HEK293T (cell line): ENCODE data around the gene ADGRG1.

Source experiments
- CTCF ChIA-PET: fragments of 350-600 bp; formaldehyde crosslinking; extraction: SDS; loops from one replicate; lab custom pipeline; 2021; ENCODE audit warnings: antibody characterized with exemption, inconsistent platforms; lab: Yijun Ruan, JAX
- POLR2A ChIA-PET: fragments of 350-600 bp; formaldehyde crosslinking; extraction: SDS; loops from one replicate; lab custom pipeline; 2020; ENCODE audit warnings: antibody characterized with exemption, inconsistent platforms; lab: Yijun Ruan, JAX
- DNase-seq: peaks from one replicate; pipeline ENCODE4 v3.0.0; 2012; ENCODE audit warnings: mixed read lengths; ENCODE audit errors: extremely low spot score
- ARNT ChIP-seq: fragments of 450-650 bp; IDR thresholded peaks from 2 replicates; pipeline ENCODE4 v1.6.1; 2017; ENCODE audit warnings: mild to moderate bottlenecking
- BHLHE40 ChIP-seq: fragments of 450-650 bp; IDR thresholded peaks from 2 replicates; pipeline ENCODE4 v1.6.1; 2016; ENCODE audit warnings: mild to moderate bottlenecking, moderate library complexity, borderline replicate concordance
- CTBP1 ChIP-seq: fragments of 450-650 bp; IDR thresholded peaks from 2 replicates; pipeline ENCODE4 v1.6.1; 2016; ENCODE audit warnings: borderline replicate concordance
- ELF4 ChIP-seq: fragments of 450-650 bp; IDR thresholded peaks from 2 replicates; pipeline ENCODE4 v1.6.1; 2017; ENCODE audit warnings: antibody characterized with exemption
- FOXA1 ChIP-seq: fragments of 450-650 bp; IDR thresholded peaks from 2 replicates; pipeline ENCODE4 v1.6.1; 2016; ENCODE audit warnings: mild to moderate bottlenecking
- FOXK2 ChIP-seq: fragments of 450-650 bp; IDR thresholded peaks from 2 replicates; pipeline ENCODE4 v1.6.1; 2016; ENCODE audit warnings: mild to moderate bottlenecking
- FOXM1 ChIP-seq: fragments of 450-650 bp; IDR thresholded peaks from 2 replicates; pipeline ENCODE4 v1.6.1; 2017; ENCODE audit warnings: mild to moderate bottlenecking, borderline replicate concordance
- HDGF ChIP-seq: fragments of 450-650 bp; IDR thresholded peaks from 2 replicates; pipeline ENCODE4 v1.6.1; 2017; ENCODE audit warnings: antibody characterized with exemption, borderline replicate concordance
- L3MBTL2 ChIP-seq: fragments of 450-650 bp; conservative IDR thresholded peaks from 2 replicates; pipeline ENCODE4 v1.6.1; 2016; ENCODE audit warnings: mild to moderate bottlenecking
- LEF1 ChIP-seq: fragments of 450-650 bp; IDR thresholded peaks from 2 replicates; pipeline ENCODE4 v1.6.1; 2017; ENCODE audit warnings: mild to moderate bottlenecking, borderline replicate concordance
- NFRKB ChIP-seq: fragments of 450-650 bp; IDR thresholded peaks from 2 replicates; pipeline ENCODE4 v1.6.1; 2016; ENCODE audit warnings: mild to moderate bottlenecking, moderate library complexity
- SP1 ChIP-seq: fragments of 450-650 bp; IDR thresholded peaks from 2 replicates; pipeline ENCODE4 v1.6.1; 2017
- SUZ12 ChIP-seq: fragments of 450-650 bp; IDR thresholded peaks from 2 replicates; pipeline ENCODE4 v1.6.1; 2016; ENCODE audit warnings: mild to moderate bottlenecking
- TARDBP ChIP-seq: fragments of 450-650 bp; IDR thresholded peaks from 2 replicates; pipeline ENCODE4 v1.6.1; 2016
- ZNF384 ChIP-seq: fragments of 450-650 bp; IDR thresholded peaks from 2 replicates; pipeline ENCODE4 v1.6.1; 2016
- TF ChIP-seq, protein P1 (sequence below): fragments of 450-650 bp; IDR thresholded peaks from 2 replicates; pipeline ENCODE4 v1.6.1; 2016

Gene ADGRG1

DNA sequence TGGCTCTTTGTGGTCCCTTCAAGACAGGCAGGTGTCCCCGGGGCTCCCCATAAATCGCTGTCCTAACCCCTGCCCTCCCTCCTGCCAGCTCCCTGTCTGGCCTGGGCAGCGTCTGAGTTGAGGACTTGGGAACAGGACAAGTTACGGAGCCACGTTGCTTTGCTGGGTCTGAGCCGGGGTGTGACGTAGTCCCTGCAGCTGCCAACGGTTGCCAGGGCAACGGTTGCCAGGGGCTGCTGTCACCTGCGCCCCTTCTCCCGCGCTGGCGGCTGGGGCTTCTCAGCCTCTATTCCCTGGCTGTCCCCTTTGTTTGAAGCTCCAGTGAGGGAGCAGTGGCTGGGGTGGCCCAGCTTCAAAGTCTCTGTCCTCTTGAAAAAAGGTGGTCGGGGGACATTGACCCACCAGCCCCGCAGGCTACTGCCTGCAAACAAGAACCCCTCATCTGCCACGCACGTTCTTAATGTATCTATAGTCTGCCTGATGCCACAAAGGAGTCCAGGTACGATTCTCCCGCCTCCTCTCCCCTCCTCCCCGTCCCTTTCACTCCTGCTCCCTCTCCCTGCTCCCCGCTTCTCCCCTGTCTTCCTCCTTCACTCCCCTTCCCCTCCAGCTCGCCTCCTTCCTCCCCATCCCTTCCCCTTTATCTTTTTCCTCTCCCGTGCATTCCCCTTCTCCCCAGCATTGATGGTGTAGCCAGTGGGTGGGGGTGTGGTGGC is 10.9 kb downstream of the ADGRG1 start:
- ChIA-PET POLR2A (no interaction called here), CTCF (interaction anchor here (0.7 to 1.4 kb wide), 2 partner anchors 16 to 64 kb away, joined by 3 read pairs; no protein-coding TSS in a partner anchor)
- DNase-seq, result no peak
- TF ChIP-seq L3MBTL2 (no peak), NFRKB (no peak), FOXK2 (no peak), ARNT (no peak), TARDBP (no peak), CTBP1 (no peak), ELF4 (no peak), SUZ12 (no peak), BHLHE40 (no peak), HDGF (no peak), ZNF384 (no peak), LEF1 (no peak), FOXM1 (no peak), FOXA1 (no peak), SP1 (no peak)
- TF ChIP-seq, protein P1, sequence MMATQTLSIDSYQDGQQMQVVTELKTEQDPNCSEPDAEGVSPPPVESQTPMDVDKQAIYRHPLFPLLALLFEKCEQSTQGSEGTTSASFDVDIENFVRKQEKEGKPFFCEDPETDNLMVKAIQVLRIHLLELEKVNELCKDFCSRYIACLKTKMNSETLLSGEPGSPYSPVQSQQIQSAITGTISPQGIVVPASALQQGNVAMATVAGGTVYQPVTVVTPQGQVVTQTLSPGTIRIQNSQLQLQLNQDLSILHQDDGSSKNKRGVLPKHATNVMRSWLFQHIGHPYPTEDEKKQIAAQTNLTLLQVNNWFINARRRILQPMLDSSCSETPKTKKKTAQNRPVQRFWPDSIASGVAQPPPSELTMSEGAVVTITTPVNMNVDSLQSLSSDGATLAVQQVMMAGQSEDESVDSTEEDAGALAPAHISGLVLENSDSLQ, result no peak

DNA sequence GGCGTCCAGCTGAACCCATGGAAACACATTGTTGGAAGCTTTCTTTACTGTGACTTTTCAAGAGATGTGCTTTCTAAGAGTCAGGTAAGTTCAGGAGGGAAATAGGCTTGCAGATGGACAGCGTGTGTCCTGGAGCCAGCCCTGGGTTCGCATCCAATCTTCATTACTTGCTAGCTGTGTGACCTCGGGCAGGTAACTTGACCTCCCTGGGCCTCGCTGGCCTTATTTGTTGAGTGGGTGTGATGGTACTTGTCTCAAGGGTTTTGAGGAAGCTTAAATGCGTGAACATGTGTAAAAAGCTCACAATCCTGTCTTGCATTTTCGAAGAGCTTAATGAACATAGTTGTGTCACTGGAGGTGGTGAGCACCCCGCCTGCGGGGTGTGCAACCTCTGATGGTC is 11.8 kb downstream of the ADGRG1 start:
- CTCF ChIA-PET, result interaction anchor here (0.6 kb wide), 1 partner anchor 114 kb away, joined by 3 read pairs; no protein-coding TSS in a partner anchor

DNA sequence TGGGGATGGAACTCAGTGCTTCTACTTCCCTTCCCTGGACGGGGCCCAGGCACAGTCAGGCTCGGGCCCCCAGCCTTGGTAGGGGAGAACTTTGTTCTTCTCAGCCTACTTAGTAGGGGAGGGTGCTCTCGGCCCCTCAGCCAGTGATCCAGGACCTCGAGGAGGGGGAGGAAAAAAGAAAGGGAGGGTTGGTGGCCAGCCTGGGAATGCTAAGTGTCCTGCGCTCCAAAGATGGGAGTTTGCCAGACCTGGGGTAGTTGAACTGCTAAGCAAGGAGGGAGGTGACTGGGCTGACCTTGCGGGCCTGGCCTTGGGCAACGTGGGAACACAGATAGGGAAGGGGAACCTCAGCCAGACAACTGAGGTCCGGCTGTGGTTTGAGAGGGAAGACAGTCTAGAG is 12.2 kb downstream of the ADGRG1 start:
- no peak for DNase-seq
- no peak for TF ChIP-seq SUZ12
- TF ChIP-seq SP1, result no peak
- TF ChIP-seq ARNT, result no peak
- no peak for TF ChIP-seq FOXA1
- no peak for TF ChIP-seq BHLHE40
- TF ChIP-seq CTBP1, result no peak
- no peak for TF ChIP-seq ELF4
- TF ChIP-seq, protein P1, result no peak
- TF ChIP-seq FOXK2, result no peak
- TF ChIP-seq TARDBP, result no peak
- TF ChIP-seq L3MBTL2, result no peak
- TF ChIP-seq LEF1, result no peak
- no peak for TF ChIP-seq ZNF384
- TF ChIP-seq FOXM1, result no peak
- TF ChIP-seq HDGF, result no peak
- no peak for TF ChIP-seq NFRKB
- ChIA-PET CTCF (no interaction called here), POLR2A (interaction anchor here (0.7 kb wide), 1 partner anchor 95 kb away, joined by 3 read pairs; no protein-coding TSS in a partner anchor)

More for the DNA sequence above, 11.8 kb downstream of the ADGRG1 start:
- POLR2A ChIA-PET, result interaction anchor here (0.7 kb wide), 1 partner anchor 95 kb away, joined by 3 read pairs; no protein-coding TSS in a partner anchor
- TF ChIP-seq CTBP1, result no peak
- no peak for TF ChIP-seq ELF4
- TF ChIP-seq HDGF, result no peak
- TF ChIP-seq, protein P1, result no peak
- TF ChIP-seq NFRKB, result no peak
- DNase-seq, result no peak

DNA sequence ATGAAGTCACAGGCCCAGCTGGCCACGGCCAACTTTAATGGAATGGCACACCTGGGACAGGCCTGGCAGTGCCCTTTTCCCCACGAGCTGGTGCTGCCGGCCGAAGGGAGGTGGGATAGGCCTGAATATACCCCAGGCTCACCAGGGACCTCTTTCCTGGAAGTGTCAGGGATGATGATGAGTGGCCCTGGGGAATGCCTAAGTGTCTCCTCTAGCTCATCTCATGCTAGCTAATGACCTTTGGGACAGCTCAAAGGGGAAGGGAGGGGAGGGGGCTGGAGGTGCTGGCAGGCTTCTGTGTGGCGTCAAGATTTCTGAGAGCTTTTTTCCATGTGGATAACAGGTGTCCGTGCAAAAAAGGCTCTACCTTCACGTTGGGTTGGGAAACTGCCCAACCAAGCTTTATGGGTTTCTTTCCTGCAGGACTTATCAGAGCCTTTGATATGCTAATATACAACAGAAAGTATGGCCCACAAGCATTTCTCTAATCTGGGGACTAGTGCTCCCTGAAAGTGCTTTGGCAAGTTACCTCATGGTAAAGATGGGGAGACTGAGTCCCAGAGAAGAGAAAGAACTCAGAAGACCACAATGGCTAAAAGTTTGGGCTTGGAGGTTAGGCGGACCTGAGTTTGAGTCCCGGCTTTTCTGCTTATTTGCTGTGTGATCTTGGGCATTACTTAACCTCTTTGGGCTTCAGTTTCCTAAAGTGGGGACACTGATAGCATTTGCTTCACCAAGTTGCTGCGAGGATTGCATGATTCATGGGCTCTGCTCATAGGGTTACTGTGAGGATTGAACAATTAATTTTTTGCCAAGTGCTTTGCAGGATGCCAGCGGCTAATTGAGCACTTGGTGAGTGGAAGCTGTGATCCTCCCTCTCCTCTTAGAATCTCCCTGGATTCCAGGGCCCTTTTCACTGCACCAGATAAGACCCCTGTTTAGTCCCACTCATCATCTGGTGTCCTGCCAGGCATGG is 14.0 kb downstream of the ADGRG1 start:
- CTCF ChIA-PET, result interaction anchor here (1.1 kb wide), 1 partner anchor 66 kb away, joined by 3 read pairs; no protein-coding TSS in a partner anchor
- POLR2A ChIA-PET, result interaction anchor here (1.0 to 1.2 kb wide), 2 partner anchors 93 to 196 kb away, joined by 3 read pairs; partner anchors contain the start of gene KATNB1
- DNase-seq, result no peak
- TF ChIP-seq HDGF (no peak), FOXM1 (no peak), TARDBP (no peak), L3MBTL2 (no peak), ZNF384 (no peak), FOXK2 (no peak), SUZ12 (no peak), FOXA1 (no peak), BHLHE40 (no peak), NFRKB (no peak), ELF4 (no peak), CTBP1 (no peak), SP1 (no peak), LEF1 (no peak), ARNT (no peak)
- TF ChIP-seq, protein P1, result no peak
